ENCODE measurements around the gene TOP3B.
A peak's percentile ranks its signal among the peaks of the same experiment; 100 is the strongest.

Gene TOP3B

GRCh38 chr22:21982338-21982965 lies at the start of gene TOP3B:
Gene TOP3B (minus strand): TSS chr22:21982787. CDS start chr22:21975709, 7,078 bp downstream.
- DNase-seq (ENCODE audit: low spot score) = peak; percentile 82

- DNase-seq (ENCODE audit: low spot score) = no peak
Observed at GRCh38 chr22:22031183-22031945, 48.8 kb upstream of the TOP3B start.

GRCh38 chr22:22030493-22031182 lies 48.1 kb upstream of the TOP3B start:
- no peak for DNase-seq (ENCODE audit: low spot score)

- DNase-seq (ENCODE audit: low spot score) = no peak
Observed at GRCh38 chr22:22027955-22028354, 45.4 kb upstream of the TOP3B start.

GRCh38 chr22:22026157-22026831 lies 43.7 kb upstream of the TOP3B start:
- DNase-seq (ENCODE audit: low spot score) = no peak

GRCh38 chr22:22025320-22026156 lies 43.0 kb upstream of the TOP3B start:
- DNase-seq (ENCODE audit: low spot score) = no peak

- no peak for DNase-seq (ENCODE audit: low spot score)
Observed at GRCh38 chr22:22024440-22024839, 41.9 kb upstream of the TOP3B start.

- no peak for DNase-seq (ENCODE audit: low spot score)
Observed at GRCh38 chr22:22023581-22024137, 41.1 kb upstream of the TOP3B start.

GRCh38 chr22:22022947-22023534 lies 40.5 kb upstream of the TOP3B start:
- DNase-seq (ENCODE audit: low spot score) = no peak

GRCh38 chr22:22022255-22022840 lies 39.8 kb upstream of the TOP3B start:
- DNase-seq (ENCODE audit: low spot score) = no peak

GRCh38 chr22:22021162-22021750 lies 38.7 kb upstream of the TOP3B start:
- DNase-seq (ENCODE audit: low spot score) = no peak

GRCh38 chr22:22020425-22020852 lies 37.9 kb upstream of the TOP3B start:
- no peak for DNase-seq (ENCODE audit: low spot score)

- DNase-seq (ENCODE audit: low spot score) = no peak
Observed at GRCh38 chr22:22019659-22020424, 37.3 kb upstream of the TOP3B start.

GRCh38 chr22:22018825-22019658 lies 36.5 kb upstream of the TOP3B start:
- no peak for DNase-seq (ENCODE audit: low spot score)

GRCh38 chr22:22015631-22016030 lies 33.0 kb upstream of the TOP3B start:
- DNase-seq (ENCODE audit: low spot score) = no peak

GRCh38 chr22:22014285-22014659 lies 31.7 kb upstream of the TOP3B start:
- no peak for DNase-seq (ENCODE audit: low spot score)

- DNase-seq (ENCODE audit: low spot score) = no peak
Observed at GRCh38 chr22:22013559-22014284, 31.1 kb upstream of the TOP3B start.

- DNase-seq (ENCODE audit: low spot score) = no peak
Observed at GRCh38 chr22:22011964-22012363, 29.4 kb upstream of the TOP3B start.
